HG03378 (cell line): ENCODE results near the gene GJC2.
A peak's percentile ranks its signal among the peaks of the same experiment; 100 is the strongest.

Experiments
- ATAC-seq: cut with Tn5 transposase; IDR thresholded peaks from one replicate; pipeline ENCODE4 v1.9.1; 2021; ENCODE audit warnings: mild to moderate bottlenecking, moderate library complexity; ENCODE audit not compliant: unreplicated experiment

GJC2 gene

GRCh38 chr1:228156515-228156881 is 6.8 kb downstream of the GJC2 start:
- no peak for ATAC-seq

- ATAC-seq = no peak
Observed at GRCh38 chr1:228156941-228157728, 7.4 kb downstream of the GJC2 start.

- no peak for ATAC-seq
Observed at GRCh38 chr1:228157729-228158126, 8.0 kb downstream of the GJC2 start.

- ATAC-seq = no peak
Observed at GRCh38 chr1:228158151-228159007, 8.6 kb downstream of the GJC2 start.

- no peak for ATAC-seq
Observed at GRCh38 chr1:228159008-228159665, 9.4 kb downstream of the GJC2 start.

- no peak for ATAC-seq
Observed at GRCh38 chr1:228160201-228160761, 10.6 kb downstream of the GJC2 start.

- ATAC-seq = no peak
Observed at GRCh38 chr1:228161362-228161761, 11.6 kb downstream of the GJC2 start.

- no peak for ATAC-seq
Observed at GRCh38 chr1:228161866-228162265, 12.1 kb downstream of the GJC2 start.

GRCh38 chr1:228162286-228163006 is 12.7 kb downstream of the GJC2 start:
- ATAC-seq = no peak

- ATAC-seq = no peak
Observed at GRCh38 chr1:228163007-228163753, 13.4 kb downstream of the GJC2 start.

GRCh38 chr1:228163776-228164519 is 14.2 kb downstream of the GJC2 start:
- no peak for ATAC-seq

GRCh38 chr1:228164561-228165371 is 15.0 kb downstream of the GJC2 start:
- no peak for ATAC-seq

GRCh38 chr1:228165372-228166169 is 15.8 kb downstream of the GJC2 start, which contains the start of gene IBA57:
Gene IBA57 (plus strand): TSS chr1:228165804. CDS start chr1:228165817, 13 bp downstream.
- ATAC-seq = peak; percentile 76

GRCh38 chr1:228166170-228166936 is 16.6 kb downstream of the GJC2 start:
- ATAC-seq = peak; percentile 27

- ATAC-seq = no peak
Observed at GRCh38 chr1:228168563-228169270, 19.0 kb downstream of the GJC2 start.

GRCh38 chr1:228169345-228169744 is 19.6 kb downstream of the GJC2 start:
- ATAC-seq = no peak
